ENCODE measurements around the gene BNIP1. TPM values are rescaled to one million over a fixed set of nuclear protein-coding genes. Genes with fewer than 3 reads are reported as not detected.
"Not testable (repeated sequence)": the region's sequence is repeated elsewhere in the genome, so short reads cannot be mapped to it uniquely, and the experiment has no call there.

Gene BNIP1
- total RNA-seq, 3 donors from 2014 or later, result 10.9 to 12.4 (median 11.4) TPM

GRCh38 chr5:173153842-173154241, 9.5 kb downstream of the BNIP1 start:
- DNase-seq (no peak), ATAC-seq (no peak)
- intact Hi-C loops (cut with DNase I, micrococcal nuclease), result no loop called here
- H3K9me3 ChIP-seq, result no peaks in the 10 kb centered on the region
- H3K36me3 ChIP-seq (ENCODE audit: low read depth), result no peaks in the 10 kb centered on the region
- no peaks in the 10 kb centered on the region for H3K4me1 ChIP-seq (ENCODE audit: low read depth)
- TF ChIP-seq CTCF (IDR thresholded peaks at IDR 0.05), result no peak
- H3K4me3 ChIP-seq, result no peak overlapping the region

GRCh38 chr5:173154619-173155018, 10.3 kb downstream of the BNIP1 start:
- ATAC-seq; H3K4me3 ChIP-seq; H3K36me3 ChIP-seq (ENCODE audit: low read depth); H3K4me1 ChIP-seq (ENCODE audit: low read depth); H3K9me3 ChIP-seq; DNase-seq; intact Hi-C loops (cut with DNase I, micrococcal nuclease): not testable (repeated sequence)

- intact Hi-C loops (cut with DNase I, micrococcal nuclease), result no loop called here
- no peak for DNase-seq
- H3K36me3 ChIP-seq (ENCODE audit: low read depth), result no peaks in the 10 kb centered on the region
- H3K9me3 ChIP-seq, result no peaks in the 10 kb centered on the region
- no peak for ATAC-seq
- no peak overlapping the region for H3K4me3 ChIP-seq
- no peaks in the 10 kb centered on the region for H3K4me1 ChIP-seq (ENCODE audit: low read depth)
- no peak for TF ChIP-seq CTCF (IDR thresholded peaks at IDR 0.05)
Measured at GRCh38 chr5:173155912-173156311, 11.6 kb downstream of the BNIP1 start.

GRCh38 chr5:173158366-173158765, 14.0 kb downstream of the BNIP1 start:
- Histone ChIP-seq H3K9me3 (no peaks in the 10 kb centered on the region), H3K36me3 (ENCODE audit: low read depth) (no peaks in the 10 kb centered on the region), H3K4me1 (ENCODE audit: low read depth) (no peaks in the 10 kb centered on the region), H3K4me3 (no peak overlapping the region)
- intact Hi-C loops (cut with DNase I, micrococcal nuclease), result no loop called here
- ATAC-seq, result no peak
- TF ChIP-seq CTCF (IDR thresholded peaks at IDR 0.05), result no peak
- no peak for DNase-seq

- intact Hi-C loops (cut with DNase I, micrococcal nuclease), result no loop called here
- no peaks in the 10 kb centered on the region for H3K9me3 ChIP-seq
- no peak overlapping the region for H3K4me3 ChIP-seq
- ATAC-seq (no peak), DNase-seq (no peak)
- H3K4me1 ChIP-seq (ENCODE audit: low read depth), result no peaks in the 10 kb centered on the region
- TF ChIP-seq CTCF (IDR thresholded peaks at IDR 0.05), result no peak
- H3K36me3 ChIP-seq (ENCODE audit: low read depth), result no peaks in the 10 kb centered on the region
Measured at GRCh38 chr5:173159256-173159655, 14.9 kb downstream of the BNIP1 start.

GRCh38 chr5:173161148-173161547, 16.8 kb downstream of the BNIP1 start:
- DNase-seq, result no peak
- Histone ChIP-seq H3K4me1 (ENCODE audit: low read depth) (no peaks in the 10 kb centered on the region), H3K36me3 (ENCODE audit: low read depth) (no peaks in the 10 kb centered on the region), H3K4me3 (no peak overlapping the region), H3K9me3 (no peaks in the 10 kb centered on the region)
- intact Hi-C loops (cut with DNase I, micrococcal nuclease), result loop anchor here in 1 of 2 donors (5.0 kb wide), 1 partner anchor 56 kb away; no protein-coding TSS in a partner anchor
- no peak for ATAC-seq
- no peak for TF ChIP-seq CTCF (IDR thresholded peaks at IDR 0.05)

Measured in mucosa of descending colon (tissue), 3 donors.